Stimulated activated memory B cell treated with anti-CD40 and anti-IgM and Interleukin-4, amounts not matched to agents 10 μg/mL and 1 μg/mL and 100 μg/mL, for 72 hours (primary cell): ENCODE results near the gene BLOC1S5.

Source experiments
- ATAC-seq: fragments of 150-1000 bp; cut with Tn5 transposase; 2 replicates; pipeline ENCODE4 v1.10.0; 2021
- H3K27ac Mint-ChIP-seq: one replicate; pipeline ENCODE4 v1.8.0; 2022; ENCODE audit warnings: mild to moderate bottlenecking, mixed read lengths
- H3K27me3 Mint-ChIP-seq: one replicate; pipeline ENCODE4 v1.8.0; 2022; ENCODE audit warnings: mixed read lengths
- H3K36me3 Mint-ChIP-seq: one replicate; pipeline ENCODE4 v1.8.0; 2022; ENCODE audit warnings: mixed read lengths
- H3K4me1 Mint-ChIP-seq: one replicate; pipeline ENCODE4 v1.8.0; 2022; ENCODE audit warnings: mixed read lengths
- H3K4me3 Mint-ChIP-seq: one replicate; pipeline ENCODE4 v1.8.0; 2022; ENCODE audit warnings: mild to moderate bottlenecking, moderate library complexity, mixed read lengths
- H3K9me3 Mint-ChIP-seq: one replicate; pipeline ENCODE4 v1.8.0; 2022; ENCODE audit warnings: mixed read lengths

The BLOC1S5 gene

GRCh38 chr6:7974565-7974937, 89.6 kb downstream of the BLOC1S5 start:
- peaks cover 6% of the 10 kb centered on the region for H3K36me3 Mint-ChIP-seq
- peaks cover 3% of the 10 kb centered on the region for H3K9me3 Mint-ChIP-seq
- H3K4me3 Mint-ChIP-seq: no peak overlapping the region
- peaks cover 34% of the 10 kb centered on the region for H3K4me1 Mint-ChIP-seq
- no peak for ATAC-seq
- peaks cover 19% of the 10 kb centered on the region for H3K27me3 Mint-ChIP-seq
- H3K27ac Mint-ChIP-seq: no peak overlapping the region

- Mint-ChIP-seq H3K27me3 (peaks cover 19% of the 10 kb centered on the region), H3K4me1 (peaks cover 27% of the 10 kb centered on the region), H3K36me3 (peaks cover 12% of the 10 kb centered on the region), H3K4me3 (no peak overlapping the region), H3K27ac (no peak overlapping the region), H3K9me3 (peaks cover 7% of the 10 kb centered on the region)
- ATAC-seq: no peak
Measured at GRCh38 chr6:7973584-7973983, 90.6 kb downstream of the BLOC1S5 start.

- Mint-ChIP-seq H3K4me3 (no peak overlapping the region), H3K27me3 (peaks cover 14% of the 10 kb centered on the region), H3K9me3 (peaks cover 9% of the 10 kb centered on the region), H3K4me1 (peaks cover 24% of the 10 kb centered on the region), H3K36me3 (peaks cover 12% of the 10 kb centered on the region), H3K27ac (no peak overlapping the region)
- ATAC-seq: no peak
Measured at GRCh38 chr6:7971499-7971898, 92.7 kb downstream of the BLOC1S5 start.

- Mint-ChIP-seq H3K4me1 (peaks cover 15% of the 10 kb centered on the region), H3K36me3 (peaks cover 12% of the 10 kb centered on the region), H3K4me3 (no peak overlapping the region), H3K27me3 (peaks cover 8% of the 10 kb centered on the region), H3K27ac (no peak overlapping the region), H3K9me3 (peaks cover 9% of the 10 kb centered on the region)
- ATAC-seq: no peak
Measured at GRCh38 chr6:7970616-7971015, 93.6 kb downstream of the BLOC1S5 start.
